ENCODE results near the gene CHEK2. TPM values are rescaled to one million over a fixed set of nuclear protein-coding genes. Genes with fewer than 3 reads are reported as not detected.
"Not testable (repeated sequence)": the region's sequence is repeated elsewhere in the genome, so short reads cannot be mapped to it uniquely, and the experiment has no call there.

Gene CHEK2
- total RNA-seq, 1 donor = 13.4 TPM

GRCh38 chr22:28769394-28770085, 27.9 kb upstream of the CHEK2 start:
- no peak overlapping the region for H2AFZ ChIP-seq (ENCODE audit: low read length)
- H4K20me1 ChIP-seq (ENCODE audit: insufficient read depth, low read length) = peaks cover 5% of the 10 kb centered on the region
- H3K9me3 ChIP-seq (ENCODE audit: low read depth, low read length) = no peaks in the 10 kb centered on the region
- DNase-seq (ENCODE audit: insufficient read length, low spot score, missing footprints) = no peak
- peaks cover 2% of the 10 kb centered on the region for H3K36me3 ChIP-seq (ENCODE audit: insufficient read depth, low read length)
- H3K27ac ChIP-seq (ENCODE audit: low read depth, low read length) = no peak overlapping the region
- no peak overlapping the region for H3K4me3 ChIP-seq (ENCODE audit: insufficient read depth, low read length)
- no peak overlapping the region for H3K4me2 ChIP-seq (ENCODE audit: insufficient read depth, low read length)
- H3K27me3 ChIP-seq (ENCODE audit: insufficient read depth, low read length) = peaks cover 3% of the 10 kb centered on the region
- H3K4me1 ChIP-seq (ENCODE audit: insufficient read depth, low read length) = peaks cover 9% of the 10 kb centered on the region
- H3K79me2 ChIP-seq (ENCODE audit: insufficient read depth, low read length) = peaks cover 15% of the 10 kb centered on the region
- TF ChIP-seq CTCF (IDR thresholded peaks at IDR 0.05; ENCODE audit: extremely low read depth, low read depth, low read length) = no peak

- H3K36me3 ChIP-seq (ENCODE audit: insufficient read depth, low read length) = no peaks in the 10 kb centered on the region
- no peak overlapping the region for H3K4me3 ChIP-seq (ENCODE audit: insufficient read depth, low read length)
- no peaks in the 10 kb centered on the region for H3K9me3 ChIP-seq (ENCODE audit: low read depth, low read length)
- no peak for TF ChIP-seq CTCF (IDR thresholded peaks at IDR 0.05; ENCODE audit: extremely low read depth, low read depth, low read length)
- DNase-seq (ENCODE audit: insufficient read length, low spot score, missing footprints) = no peak
- H3K4me1 ChIP-seq (ENCODE audit: insufficient read depth, low read length) = peaks cover 8% of the 10 kb centered on the region
- H3K79me2 ChIP-seq (ENCODE audit: insufficient read depth, low read length) = peaks cover 8% of the 10 kb centered on the region
- no peak overlapping the region for H3K27ac ChIP-seq (ENCODE audit: low read depth, low read length)
- no peak overlapping the region for H2AFZ ChIP-seq (ENCODE audit: low read length)
- peaks cover 5% of the 10 kb centered on the region for H4K20me1 ChIP-seq (ENCODE audit: insufficient read depth, low read length)
- no peak overlapping the region for H3K4me2 ChIP-seq (ENCODE audit: insufficient read depth, low read length)
- H3K27me3 ChIP-seq (ENCODE audit: insufficient read depth, low read length) = peaks cover 3% of the 10 kb centered on the region
These were observed 27.2 kb upstream of the CHEK2 start for GRCh38 chr22:28768701-28769393.

GRCh38 chr22:28766628-28767027, 25.0 kb upstream of the CHEK2 start:
- DNase-seq (ENCODE audit: insufficient read length, low spot score, missing footprints) = no peak
- Histone ChIP-seq H3K4me2 (ENCODE audit: insufficient read depth, low read length) (no peak overlapping the region), H3K4me1 (ENCODE audit: insufficient read depth, low read length) (no peaks in the 10 kb centered on the region), H4K20me1 (ENCODE audit: insufficient read depth, low read length) (no peaks in the 10 kb centered on the region), H3K79me2 (ENCODE audit: insufficient read depth, low read length) (no peaks in the 10 kb centered on the region), H2AFZ (ENCODE audit: low read length) (no peak overlapping the region), H3K27me3 (ENCODE audit: insufficient read depth, low read length) (peaks cover 3% of the 10 kb centered on the region), H3K9me3 (ENCODE audit: low read depth, low read length) (no peaks in the 10 kb centered on the region), H3K4me3 (ENCODE audit: insufficient read depth, low read length) (no peak overlapping the region), H3K27ac (ENCODE audit: low read depth, low read length) (no peak overlapping the region), H3K36me3 (ENCODE audit: insufficient read depth, low read length) (no peaks in the 10 kb centered on the region)
- TF ChIP-seq CTCF (IDR thresholded peaks at IDR 0.05; ENCODE audit: extremely low read depth, low read depth, low read length) = no peak

- not testable (repeated sequence) for H3K27ac ChIP-seq (ENCODE audit: low read depth, low read length); H3K36me3 ChIP-seq (ENCODE audit: insufficient read depth, low read length); DNase-seq (ENCODE audit: insufficient read length, low spot score, missing footprints); H3K4me1 ChIP-seq (ENCODE audit: insufficient read depth, low read length); H2AFZ ChIP-seq (ENCODE audit: low read length); H3K4me3 ChIP-seq (ENCODE audit: insufficient read depth, low read length); H3K27me3 ChIP-seq (ENCODE audit: insufficient read depth, low read length); H4K20me1 ChIP-seq (ENCODE audit: insufficient read depth, low read length); H3K79me2 ChIP-seq (ENCODE audit: insufficient read depth, low read length); H3K9me3 ChIP-seq (ENCODE audit: low read depth, low read length); H3K4me2 ChIP-seq (ENCODE audit: insufficient read depth, low read length)
These were observed 20.4 kb upstream of the CHEK2 start for GRCh38 chr22:28762000-28762399.

Data from osteoblast (primary cell).